Measurements from ENCODE around the gene NEU3.

Gene NEU3

DNA sequence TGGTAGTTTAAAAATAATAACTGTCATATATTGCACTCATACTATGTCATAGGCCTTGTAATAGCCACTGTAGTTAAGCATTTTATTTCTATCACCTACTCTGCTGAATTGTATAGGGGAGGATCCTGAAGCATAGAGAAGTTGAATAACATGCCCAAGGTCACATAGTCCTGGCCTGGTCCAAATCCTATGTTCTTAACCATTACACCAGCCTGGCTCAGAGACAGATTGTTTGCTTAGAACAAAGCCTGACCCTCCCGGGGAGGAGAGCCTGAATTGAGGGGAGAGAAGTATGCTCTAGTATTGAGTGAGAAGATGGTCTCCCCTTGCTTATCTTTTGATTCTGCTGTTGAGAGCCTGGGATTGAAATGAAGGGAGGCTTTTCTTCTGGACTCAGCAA, 2.2 kb downstream of the NEU3 start:
- Histone ChIP-seq H3K4me3 (ENCODE audit: severe bottlenecking) (no peak overlapping the region), H3K27me3 (ENCODE audit: insufficient read depth, poor library complexity, severe bottlenecking) (no peaks in the 10 kb centered on the region), H3K27ac (ENCODE audit: poor library complexity, severe bottlenecking) (no peak overlapping the region), H3K4me1 (ENCODE audit: insufficient read depth, poor library complexity, severe bottlenecking) (peaks cover 5% of the 10 kb centered on the region), H3K36me3 (ENCODE audit: low read depth) (peaks cover 15% of the 10 kb centered on the region), H3K9me3 (ENCODE audit: severe bottlenecking) (no peaks in the 10 kb centered on the region)
- DNase-seq (ENCODE audit: low spot score) (no peak), ATAC-seq (ENCODE audit: low read depth) (no peak)
- TF ChIP-seq, protein P1, sequence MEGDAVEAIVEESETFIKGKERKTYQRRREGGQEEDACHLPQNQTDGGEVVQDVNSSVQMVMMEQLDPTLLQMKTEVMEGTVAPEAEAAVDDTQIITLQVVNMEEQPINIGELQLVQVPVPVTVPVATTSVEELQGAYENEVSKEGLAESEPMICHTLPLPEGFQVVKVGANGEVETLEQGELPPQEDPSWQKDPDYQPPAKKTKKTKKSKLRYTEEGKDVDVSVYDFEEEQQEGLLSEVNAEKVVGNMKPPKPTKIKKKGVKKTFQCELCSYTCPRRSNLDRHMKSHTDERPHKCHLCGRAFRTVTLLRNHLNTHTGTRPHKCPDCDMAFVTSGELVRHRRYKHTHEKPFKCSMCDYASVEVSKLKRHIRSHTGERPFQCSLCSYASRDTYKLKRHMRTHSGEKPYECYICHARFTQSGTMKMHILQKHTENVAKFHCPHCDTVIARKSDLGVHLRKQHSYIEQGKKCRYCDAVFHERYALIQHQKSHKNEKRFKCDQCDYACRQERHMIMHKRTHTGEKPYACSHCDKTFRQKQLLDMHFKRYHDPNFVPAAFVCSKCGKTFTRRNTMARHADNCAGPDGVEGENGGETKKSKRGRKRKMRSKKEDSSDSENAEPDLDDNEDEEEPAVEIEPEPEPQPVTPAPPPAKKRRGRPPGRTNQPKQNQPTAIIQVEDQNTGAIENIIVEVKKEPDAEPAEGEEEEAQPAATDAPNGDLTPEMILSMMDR (IDR thresholded peaks at IDR 0.05; ENCODE audit: poor library complexity, severe bottlenecking) = no peak

GRCh38 chr11:74992852-74993251, 4.1 kb downstream of the NEU3 start:
- Histone ChIP-seq H3K9me3 (ENCODE audit: severe bottlenecking) (no peaks in the 10 kb centered on the region), H3K4me1 (ENCODE audit: insufficient read depth, poor library complexity, severe bottlenecking) (peaks cover 5% of the 10 kb centered on the region), H3K36me3 (ENCODE audit: low read depth) (peaks cover 19% of the 10 kb centered on the region), H3K27me3 (ENCODE audit: insufficient read depth, poor library complexity, severe bottlenecking) (no peaks in the 10 kb centered on the region), H3K4me3 (ENCODE audit: severe bottlenecking) (no peak overlapping the region), H3K27ac (ENCODE audit: poor library complexity, severe bottlenecking) (no peak overlapping the region)
- DNase-seq (ENCODE audit: low spot score) = no peak
- ATAC-seq (ENCODE audit: low read depth) = no peak
- TF ChIP-seq, protein P1 (IDR thresholded peaks at IDR 0.05; ENCODE audit: poor library complexity, severe bottlenecking) = no peak

- no peaks in the 10 kb centered on the region for H3K27me3 ChIP-seq (ENCODE audit: insufficient read depth, poor library complexity, severe bottlenecking)
- DNase-seq (ENCODE audit: low spot score) (no peak), ATAC-seq (ENCODE audit: low read depth) (no peak)
- no peak overlapping the region for H3K4me3 ChIP-seq (ENCODE audit: severe bottlenecking)
- H3K27ac ChIP-seq (ENCODE audit: poor library complexity, severe bottlenecking) = no peak overlapping the region
- H3K4me1 ChIP-seq (ENCODE audit: insufficient read depth, poor library complexity, severe bottlenecking) = no peaks in the 10 kb centered on the region
- H3K36me3 ChIP-seq (ENCODE audit: low read depth) = peaks cover 11% of the 10 kb centered on the region
- TF ChIP-seq, protein P1 (IDR thresholded peaks at IDR 0.05; ENCODE audit: poor library complexity, severe bottlenecking) = no peak
- H3K9me3 ChIP-seq (ENCODE audit: severe bottlenecking) = no peaks in the 10 kb centered on the region
Measured at GRCh38 chr11:75000975-75001354, 12.2 kb downstream of the NEU3 start.

DNA sequence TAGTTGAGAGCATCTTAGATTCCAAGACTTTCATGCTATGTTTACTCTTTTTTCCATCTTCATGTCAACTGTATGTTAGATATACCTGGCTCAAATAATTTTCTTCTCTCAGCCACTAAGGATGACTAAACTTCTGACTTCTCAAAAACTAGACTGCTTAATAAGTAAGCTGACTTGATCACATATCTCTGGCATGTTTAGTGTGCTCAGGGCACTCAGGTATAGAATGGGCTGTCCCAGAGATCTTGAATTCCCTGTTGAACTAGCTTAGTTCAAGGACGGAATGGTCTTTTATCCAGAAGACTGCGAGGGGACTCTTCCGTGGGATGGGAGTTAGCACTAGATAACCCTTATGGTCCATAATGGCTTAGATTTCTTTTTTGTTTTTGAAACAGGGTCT, 13.0 kb downstream of the NEU3 start:
- no peak overlapping the region for H3K27ac ChIP-seq (ENCODE audit: poor library complexity, severe bottlenecking)
- H3K36me3 ChIP-seq (ENCODE audit: low read depth) = peaks cover 11% of the 10 kb centered on the region
- ATAC-seq (ENCODE audit: low read depth) (no peak), DNase-seq (ENCODE audit: low spot score) (no peak)
- no peaks in the 10 kb centered on the region for H3K4me1 ChIP-seq (ENCODE audit: insufficient read depth, poor library complexity, severe bottlenecking)
- no peak overlapping the region for H3K4me3 ChIP-seq (ENCODE audit: severe bottlenecking)
- no peaks in the 10 kb centered on the region for H3K9me3 ChIP-seq (ENCODE audit: severe bottlenecking)
- TF ChIP-seq, protein P1 (IDR thresholded peaks at IDR 0.05; ENCODE audit: poor library complexity, severe bottlenecking) = no peak
- no peaks in the 10 kb centered on the region for H3K27me3 ChIP-seq (ENCODE audit: insufficient read depth, poor library complexity, severe bottlenecking)

DNA sequence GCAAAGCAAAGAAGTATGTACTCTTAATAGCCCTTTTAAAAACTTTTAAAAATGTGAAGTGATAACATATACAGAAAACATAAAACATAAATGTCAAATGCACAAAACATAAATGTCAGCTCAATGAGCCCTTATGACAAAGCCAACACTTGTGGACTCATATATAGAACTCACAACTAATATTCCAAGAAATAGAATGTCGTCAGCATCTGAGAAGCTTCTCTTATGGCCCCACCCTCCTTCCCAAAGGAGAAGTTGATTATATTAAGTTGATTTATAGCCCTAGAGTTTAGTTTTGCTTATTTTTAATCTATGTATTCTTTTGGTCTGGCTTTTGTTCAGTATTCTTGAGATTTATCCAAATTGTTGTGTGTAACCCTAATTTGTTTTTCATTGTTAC, 13.8 kb downstream of the NEU3 start:
- TF ChIP-seq, protein P1 (IDR thresholded peaks at IDR 0.05; ENCODE audit: poor library complexity, severe bottlenecking) = no peak
- no peak overlapping the region for H3K4me3 ChIP-seq (ENCODE audit: severe bottlenecking)
- no peaks in the 10 kb centered on the region for H3K9me3 ChIP-seq (ENCODE audit: severe bottlenecking)
- no peak overlapping the region for H3K27ac ChIP-seq (ENCODE audit: poor library complexity, severe bottlenecking)
- H3K36me3 ChIP-seq (ENCODE audit: low read depth) = peaks cover 15% of the 10 kb centered on the region
- H3K4me1 ChIP-seq (ENCODE audit: insufficient read depth, poor library complexity, severe bottlenecking) = no peaks in the 10 kb centered on the region
- DNase-seq (ENCODE audit: low spot score) = no peak
- H3K27me3 ChIP-seq (ENCODE audit: insufficient read depth, poor library complexity, severe bottlenecking) = no peaks in the 10 kb centered on the region
- no peak for ATAC-seq (ENCODE audit: low read depth)
